ENCODE results near the gene ELAVL1.
"Not testable (repeated sequence)": the region's sequence is repeated elsewhere in the genome, so short reads cannot be mapped to it uniquely, and the experiment has no call there.

The ELAVL1 gene

DNA sequence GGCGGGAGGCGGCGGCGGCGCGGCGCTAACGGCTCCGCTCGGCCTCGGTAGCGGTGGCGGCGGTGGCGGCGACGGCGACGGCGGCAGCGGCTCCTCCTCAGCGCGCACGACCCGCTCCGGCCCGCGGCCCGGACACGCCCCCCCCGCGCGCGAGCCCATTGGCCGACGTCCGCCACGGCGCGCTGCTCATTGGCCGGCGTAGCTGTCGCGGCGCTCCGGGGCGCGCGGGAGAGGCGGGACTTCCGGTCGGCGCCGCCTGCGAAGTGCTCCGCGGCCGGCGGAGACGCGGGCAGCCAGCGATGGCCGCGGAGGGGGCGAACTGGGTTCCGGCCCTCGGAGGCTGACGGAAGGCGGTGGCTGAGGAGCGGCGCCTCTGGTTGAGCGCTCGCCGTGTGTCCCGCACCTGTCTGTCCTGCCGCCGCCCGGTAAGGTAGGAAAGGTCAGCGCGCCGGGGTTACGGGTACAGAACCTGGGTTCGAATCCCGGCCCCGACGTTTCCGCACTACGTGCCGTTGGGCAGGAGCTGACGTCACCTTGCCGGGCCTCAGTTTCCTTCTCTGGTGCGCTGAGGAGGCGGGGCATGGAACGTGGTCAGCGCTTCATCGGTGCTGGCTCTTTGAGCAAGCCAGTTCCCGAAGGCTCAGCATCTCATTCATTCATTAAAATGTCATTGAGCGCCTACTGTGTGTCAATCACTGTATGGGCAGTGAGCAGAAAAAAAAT is at the start of gene ELAVL1:
TSS of gene ELAVL1 (minus strand) at position 108 of the 723 bp plus-strand sequence. CDS start 13,826 bp downstream, outside the sequence.
- DNase-seq = peak; percentile 91

DNA sequence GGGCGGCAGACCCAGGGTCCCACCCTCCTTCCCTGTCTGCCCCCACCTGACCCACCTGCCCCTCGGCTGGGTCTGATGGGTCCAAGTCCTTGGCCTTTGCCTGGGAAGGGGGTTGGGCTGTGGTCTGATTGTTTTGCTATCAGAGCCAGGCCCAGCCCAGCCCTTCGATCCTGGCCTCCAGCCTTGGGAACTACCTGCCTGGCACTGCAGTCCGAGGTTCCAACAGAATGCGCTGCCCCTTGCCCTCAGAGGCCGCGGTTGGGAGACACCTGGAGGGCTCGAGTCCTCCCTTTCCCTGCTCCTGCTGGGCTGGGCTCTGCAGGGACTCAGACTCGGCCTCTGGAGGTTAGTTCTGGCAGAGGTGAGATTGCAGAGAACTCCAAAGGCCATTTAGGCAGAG is 48.7 kb upstream of the ELAVL1 start:
- no peak for DNase-seq

DNA sequence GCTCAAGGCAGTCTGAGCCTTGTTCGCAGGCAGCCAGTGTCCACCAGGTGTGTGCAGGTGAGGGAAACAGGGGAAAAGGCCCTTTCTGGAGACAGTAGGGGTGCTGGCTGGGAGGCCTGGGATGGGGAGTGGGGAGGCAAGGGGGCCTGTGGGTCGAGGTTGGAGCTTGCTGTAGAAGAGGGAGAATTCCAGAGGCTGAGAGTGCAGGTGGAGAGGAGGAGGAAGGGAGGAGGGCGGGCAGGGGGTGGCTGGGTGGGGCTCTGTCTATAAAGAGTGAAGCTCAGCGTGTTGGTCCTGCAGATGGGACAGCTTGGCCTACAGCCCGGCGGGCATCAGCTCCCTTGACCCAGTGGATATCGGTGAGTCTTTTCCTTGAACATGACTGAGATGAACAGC is 47.0 kb upstream of the ELAVL1 start, which contains the start of gene CCL25:
TSS of gene CCL25 (plus strand) at position 297 of the 396 bp plus-strand sequence. CDS start 290 bp downstream, outside the sequence.
- no peak for DNase-seq

DNA sequence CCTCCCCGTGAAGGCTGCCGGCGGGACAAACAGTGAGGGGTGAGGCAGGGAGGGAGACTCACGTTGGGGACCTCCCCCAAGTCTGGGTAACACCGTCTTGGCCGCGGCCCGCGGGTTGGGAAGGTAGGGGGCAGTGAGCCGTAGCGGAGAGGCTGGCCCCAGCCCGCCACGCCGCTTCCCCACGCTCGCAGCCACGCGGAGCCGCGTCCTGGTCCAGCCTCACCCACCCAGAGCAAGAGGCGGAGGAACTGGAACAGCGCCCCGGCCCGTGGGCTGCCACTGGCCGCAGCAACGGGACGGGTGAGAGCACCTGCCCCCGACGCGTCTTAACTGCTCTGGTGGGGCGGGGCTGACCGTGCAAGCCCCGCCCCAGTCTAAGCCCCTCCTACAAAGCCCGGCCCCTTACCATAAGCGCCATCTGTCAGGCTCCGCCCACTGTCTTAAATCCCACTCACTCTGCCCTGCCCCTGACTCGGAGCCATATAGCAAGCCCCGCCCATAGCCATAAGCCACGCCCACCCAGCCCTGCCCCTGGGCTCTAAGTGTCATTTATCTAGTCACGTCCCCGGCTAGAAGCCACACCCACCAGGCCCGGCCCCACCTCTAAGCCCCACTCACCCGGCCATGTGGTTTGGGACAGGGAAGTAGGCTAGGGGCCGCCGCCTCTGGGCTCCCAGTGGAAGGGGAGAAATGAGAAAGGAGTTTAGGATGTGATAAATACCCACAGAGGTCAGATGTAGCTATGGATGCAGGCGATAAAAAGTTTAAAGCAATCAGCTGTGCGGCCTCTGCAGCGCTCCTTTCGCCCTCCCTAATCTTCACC is 45.0 kb upstream of the ELAVL1 start:
- peak; percentile 90 for DNase-seq

DNA sequence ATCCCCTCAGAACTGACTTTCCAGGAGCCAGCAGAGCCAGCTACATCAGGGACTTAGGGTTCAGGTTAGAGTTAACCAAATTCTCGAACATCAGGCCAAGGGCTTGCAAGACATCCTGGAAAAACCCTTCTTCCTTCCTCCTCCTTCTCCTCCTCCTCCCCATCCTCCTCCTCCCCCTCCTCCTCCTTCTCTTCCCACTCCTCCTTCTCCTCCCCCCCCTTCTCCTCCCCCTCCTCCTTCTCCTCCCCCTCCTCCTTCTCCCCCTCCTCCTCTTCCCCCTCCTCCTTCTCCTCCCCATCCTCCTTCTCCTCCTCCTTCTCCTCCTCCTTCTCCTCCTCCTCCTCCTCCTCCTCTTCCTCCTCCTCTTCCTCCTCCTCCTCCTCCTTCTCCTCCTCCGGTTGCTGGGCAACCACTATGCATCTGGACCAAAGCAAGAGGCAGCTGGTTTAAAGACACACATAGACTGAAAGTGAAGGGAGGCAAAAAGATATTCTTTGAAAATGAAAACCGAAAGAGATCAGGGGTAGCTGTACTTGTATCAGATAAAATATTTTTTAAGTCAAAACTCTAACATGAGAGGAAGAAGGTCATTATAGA is 41.2 kb upstream of the ELAVL1 start:
- no peak for DNase-seq

DNA sequence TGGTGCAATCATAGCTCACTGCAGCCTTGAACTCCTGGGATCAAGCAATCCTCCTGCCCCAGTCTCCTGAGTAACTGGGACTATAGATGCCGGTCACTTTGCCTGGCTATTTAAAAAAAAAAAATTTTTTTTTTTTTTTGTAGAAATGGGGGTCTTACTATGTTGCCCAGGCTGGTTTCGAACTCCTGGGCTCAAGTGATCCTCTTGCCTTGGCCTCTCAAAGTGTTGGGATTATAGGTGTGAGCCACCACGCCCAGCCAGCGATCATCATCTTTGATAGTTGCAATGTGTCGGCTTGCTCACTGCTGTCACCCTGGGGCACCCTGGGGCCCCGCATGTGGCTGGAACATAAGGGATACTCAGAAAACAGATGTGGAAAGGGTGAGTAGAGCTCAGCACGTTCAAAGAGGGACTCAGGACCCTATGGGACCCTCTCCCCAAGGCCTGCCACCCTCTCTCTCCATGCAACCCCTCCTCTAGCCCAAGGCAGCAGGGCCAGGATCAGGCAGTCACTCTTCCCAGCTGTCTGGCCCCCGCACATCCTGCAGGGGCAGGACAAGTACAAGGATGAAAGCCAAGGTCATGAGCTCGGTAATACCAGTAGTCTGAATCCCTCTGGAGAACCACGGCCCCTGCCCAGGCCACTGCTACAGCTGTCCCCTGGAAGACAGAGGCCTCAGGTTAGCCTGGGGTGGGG is 40.6 kb upstream of the ELAVL1 start:
- DNase-seq = no peak

DNA sequence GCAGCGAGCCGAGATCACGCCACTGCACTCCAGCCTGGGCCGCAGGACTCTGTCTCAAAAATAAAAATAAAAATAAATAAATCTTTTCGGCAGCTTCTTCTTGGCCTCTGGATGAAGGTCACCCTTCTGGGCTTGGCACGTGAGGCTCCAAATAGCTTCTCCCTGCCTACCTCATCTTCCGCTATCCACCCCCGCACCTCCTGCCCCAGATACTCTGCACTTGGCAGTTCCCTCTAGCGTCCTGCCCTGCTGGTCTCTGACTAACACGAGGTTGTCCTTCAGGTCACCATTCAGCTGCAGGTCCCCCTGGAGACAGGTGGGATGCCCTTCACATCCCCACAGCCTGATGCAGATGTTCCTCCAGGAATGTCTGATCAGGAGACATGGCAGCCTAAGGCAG is 38.6 kb upstream of the ELAVL1 start:
- DNase-seq = no peak

DNA sequence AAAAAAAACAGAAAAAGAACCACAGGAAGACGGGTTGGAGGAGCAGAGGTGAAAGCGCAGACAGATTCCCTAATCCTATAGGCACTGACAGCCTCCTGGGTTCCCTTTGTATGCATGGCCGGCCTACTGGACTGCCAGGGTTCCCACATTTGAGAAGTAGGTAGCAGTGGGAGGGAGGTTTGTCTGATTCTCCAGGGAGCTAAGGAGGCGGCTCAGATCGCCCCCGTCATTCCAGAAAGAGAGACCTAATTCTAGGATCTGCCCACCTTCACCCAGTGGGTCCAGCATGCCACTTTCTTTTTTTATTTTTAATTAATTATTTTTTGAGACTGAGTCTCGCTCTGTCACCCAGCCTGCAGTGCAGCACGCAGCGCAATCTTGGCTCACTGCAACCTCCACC is 37.5 kb upstream of the ELAVL1 start:
- no peak for DNase-seq

DNA sequence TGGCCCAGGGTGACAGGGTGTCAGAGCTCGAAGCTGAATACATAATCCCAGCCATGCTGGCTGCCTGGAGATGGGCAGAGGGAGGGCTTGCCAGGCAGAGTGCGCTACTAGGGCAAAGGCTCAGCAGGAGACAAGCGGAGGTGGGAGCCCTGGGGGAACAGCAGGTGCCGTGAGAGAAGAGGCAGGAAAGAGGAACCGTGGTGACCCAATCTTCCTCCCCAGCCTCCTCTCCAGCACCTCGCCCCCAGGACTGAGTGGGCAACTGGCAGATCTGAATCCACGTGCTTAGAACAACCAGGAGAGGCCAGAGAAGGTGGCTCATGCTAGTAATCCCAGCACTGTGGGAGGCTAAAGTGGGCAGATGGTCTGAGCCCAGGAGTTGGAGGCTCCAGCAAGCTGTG is 36.1 kb upstream of the ELAVL1 start:
- no peak for DNase-seq

DNA sequence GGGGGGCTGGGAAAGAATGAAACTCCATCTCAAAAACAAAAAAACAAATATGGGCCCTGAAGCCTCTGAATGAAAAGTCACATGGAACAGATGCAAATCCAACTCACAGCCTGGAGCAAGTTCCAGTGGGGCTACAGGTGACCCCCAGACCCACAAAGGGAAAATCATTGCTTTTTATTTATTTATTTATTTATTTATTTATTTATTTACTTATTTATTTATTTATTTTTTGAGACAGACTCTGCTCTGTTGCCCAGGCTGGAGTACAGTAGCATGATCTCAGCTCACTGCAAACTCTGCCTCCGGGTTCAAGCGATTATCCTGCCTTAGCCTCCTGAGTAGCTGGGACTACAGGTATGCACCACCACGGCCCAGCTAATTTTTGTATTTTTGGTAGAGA is 33.8 kb upstream of the ELAVL1 start:
- DNase-seq = no peak

DNA sequence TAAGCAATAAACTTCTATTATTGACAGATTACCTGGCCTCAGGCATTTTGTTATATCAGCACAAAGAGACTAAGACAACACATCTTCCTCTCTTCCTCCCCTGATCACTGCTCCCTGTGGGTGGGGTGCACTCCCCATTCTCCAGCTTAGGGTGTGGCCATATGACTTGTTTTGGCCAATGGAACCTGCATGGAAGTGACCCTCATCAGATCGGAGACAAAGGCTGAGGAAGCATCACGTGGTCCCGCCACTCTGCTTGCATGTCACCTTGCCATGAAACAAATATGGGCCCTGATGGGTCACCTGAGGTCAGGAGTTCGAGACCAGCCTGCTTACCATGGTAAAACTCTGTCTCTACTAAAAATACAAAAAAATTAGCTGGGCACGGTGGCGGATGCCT is 33.4 kb upstream of the ELAVL1 start:
- DNase-seq = no peak

DNA sequence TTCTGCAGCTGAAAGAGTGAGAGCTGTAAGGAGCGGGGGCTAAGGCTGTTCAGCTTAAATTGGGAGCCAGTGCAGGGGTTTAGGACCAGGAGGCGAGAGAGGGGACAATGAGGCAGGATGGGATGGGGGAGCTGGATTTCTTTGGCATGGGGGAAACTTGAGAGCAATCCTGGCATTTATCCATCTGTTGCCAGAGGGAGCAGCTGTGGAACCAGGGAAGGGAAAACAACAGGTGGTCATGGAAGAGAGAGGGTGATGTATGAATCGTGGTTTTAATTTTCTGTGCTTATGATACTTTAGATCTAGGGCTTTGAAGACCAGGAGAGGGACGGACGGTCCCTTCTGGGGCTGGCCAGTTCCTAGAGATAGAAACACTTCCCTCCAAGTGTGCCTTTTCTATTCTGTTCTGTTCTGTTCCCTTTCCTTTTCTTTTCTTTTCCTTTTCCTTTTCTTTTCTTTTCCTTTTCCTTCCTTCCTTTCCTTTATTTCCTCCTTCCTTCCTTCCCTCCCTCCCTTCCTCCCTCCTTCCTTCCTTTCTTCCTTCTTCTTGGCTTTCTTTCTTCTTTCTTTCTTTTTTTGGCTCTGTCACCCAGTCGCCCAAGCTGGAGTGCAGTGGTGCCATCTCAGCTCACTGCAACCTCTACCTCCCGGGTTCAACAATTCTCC is 31.1 kb upstream of the ELAVL1 start:
- no peak for DNase-seq

DNA sequence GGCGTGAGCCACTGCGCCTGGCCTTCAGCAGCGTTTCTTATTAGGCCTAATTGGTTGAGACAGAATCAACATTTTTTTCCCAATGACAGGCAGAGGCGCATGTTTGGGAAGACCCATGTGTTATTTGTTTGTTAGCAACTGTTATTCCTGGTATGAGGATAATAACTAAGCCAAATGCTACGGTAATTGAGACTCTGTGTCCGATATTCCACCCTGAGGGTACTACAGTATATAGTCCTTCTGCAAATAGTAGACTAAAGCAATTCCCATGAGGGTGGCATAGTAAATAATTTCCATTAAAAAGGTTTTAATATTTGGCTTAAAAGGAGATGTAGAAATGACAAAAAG is 28.7 kb upstream of the ELAVL1 start:
- DNase-seq = no peak

DNA sequence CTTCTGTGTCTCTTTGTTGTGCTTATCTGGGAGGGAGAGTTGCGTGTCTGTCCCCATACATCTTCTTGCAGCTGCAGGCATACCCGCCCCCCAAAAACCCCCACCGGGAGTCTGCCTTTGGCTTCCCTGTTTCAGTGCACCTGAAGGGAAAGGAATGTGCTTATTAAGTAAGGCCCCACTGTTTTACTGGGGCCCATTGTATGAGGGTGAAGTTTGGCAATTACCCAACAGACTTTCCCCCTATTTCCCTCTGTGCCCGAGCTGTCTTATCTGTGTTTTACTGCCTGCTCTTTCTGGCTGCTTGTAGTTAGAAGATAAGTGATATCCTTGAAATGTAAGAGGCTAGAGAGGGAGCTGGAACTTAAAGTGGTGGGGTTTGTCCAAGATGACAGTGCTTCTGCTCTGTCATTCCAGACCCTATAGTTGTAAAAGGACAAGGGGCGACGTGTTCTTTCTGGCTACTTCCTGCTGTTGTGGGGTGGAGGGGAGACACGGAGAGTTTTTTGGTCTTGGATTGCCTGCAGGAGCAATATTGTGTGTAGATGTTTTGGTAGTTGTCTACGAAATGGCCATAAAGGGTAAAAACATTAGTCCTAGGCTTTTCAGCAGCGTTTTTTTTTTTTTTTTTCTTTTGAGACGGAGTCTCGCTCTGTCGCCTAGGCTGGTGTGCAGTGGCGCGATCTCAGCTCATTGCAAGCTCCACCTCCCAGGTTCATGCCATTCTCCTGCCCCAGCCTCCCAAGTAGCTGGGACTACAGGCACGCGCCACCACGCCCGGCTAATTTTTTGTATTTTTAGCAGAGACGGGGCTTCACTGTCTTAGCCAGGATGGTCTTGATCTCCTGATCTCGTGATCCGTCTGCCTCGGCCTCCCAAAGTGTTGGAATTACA is 28.1 kb upstream of the ELAVL1 start:
- DNase-seq = not testable (repeated sequence)

DNA sequence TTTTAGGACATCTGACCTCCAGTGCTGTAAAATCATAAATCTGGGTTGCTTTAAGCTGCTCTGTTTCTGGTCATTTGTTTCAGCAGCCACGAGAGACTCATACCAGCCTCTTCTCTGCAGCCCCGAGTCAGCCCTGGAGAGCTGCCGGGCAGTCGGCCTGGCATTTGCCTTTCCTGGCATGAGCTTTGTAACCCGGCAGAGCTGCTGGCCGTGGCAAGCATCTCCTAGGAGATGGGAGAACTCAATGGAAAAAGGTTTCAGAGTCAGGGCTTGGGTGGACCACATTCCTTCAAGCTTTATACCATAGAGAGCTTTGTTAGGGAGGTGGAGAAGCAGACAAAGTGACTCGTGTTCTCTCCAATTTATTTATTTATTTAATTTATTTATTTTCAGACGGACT is 25.5 kb upstream of the ELAVL1 start:
- DNase-seq = no peak

DNA sequence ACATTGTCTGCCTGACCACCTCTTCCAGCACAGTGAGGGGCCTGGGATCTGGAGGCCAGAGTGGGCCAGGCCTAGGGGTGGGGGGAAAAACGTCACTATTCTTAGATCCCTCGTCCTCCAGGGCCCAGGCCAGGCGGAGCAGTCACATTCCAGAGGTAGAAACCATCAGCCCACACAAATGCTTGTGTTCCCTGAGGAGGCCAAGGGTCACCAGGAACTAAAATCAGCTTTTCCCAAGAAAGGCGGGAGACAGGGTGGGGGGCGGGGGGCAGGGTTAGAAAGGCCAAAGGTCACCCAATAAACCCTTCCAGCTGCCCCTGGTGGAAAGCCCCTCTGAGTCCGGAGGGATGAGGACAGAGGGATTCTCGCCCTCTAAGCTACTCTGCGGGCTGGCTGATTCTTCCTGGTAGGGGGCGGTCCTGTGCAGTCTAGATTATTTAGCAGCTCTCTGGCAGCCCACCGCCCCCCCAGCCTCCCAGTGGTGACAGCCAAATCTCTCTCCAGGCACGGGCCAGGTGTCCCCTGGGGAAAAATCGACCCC is 23.6 kb upstream of the ELAVL1 start:
- no peak for DNase-seq

DNA sequence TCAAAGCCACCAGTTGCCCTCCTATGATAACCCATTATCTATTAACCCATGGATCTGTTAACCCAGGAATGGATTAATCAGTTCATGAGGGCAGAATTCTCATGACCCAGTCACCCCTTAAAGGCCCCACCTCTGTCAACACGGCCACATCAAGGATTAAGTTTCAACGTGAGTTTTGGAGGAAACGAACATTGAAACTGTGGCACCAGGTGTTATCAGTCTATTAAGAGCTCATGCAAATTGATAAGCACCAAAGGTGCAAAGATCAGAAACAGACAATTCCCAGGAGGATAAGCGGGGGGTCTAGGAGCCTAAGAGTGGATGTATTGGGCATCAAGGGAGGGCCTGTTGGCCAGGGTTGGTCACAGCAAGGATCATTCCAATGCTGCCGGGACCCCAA is 19.9 kb upstream of the ELAVL1 start:
- no peak for DNase-seq

DNA sequence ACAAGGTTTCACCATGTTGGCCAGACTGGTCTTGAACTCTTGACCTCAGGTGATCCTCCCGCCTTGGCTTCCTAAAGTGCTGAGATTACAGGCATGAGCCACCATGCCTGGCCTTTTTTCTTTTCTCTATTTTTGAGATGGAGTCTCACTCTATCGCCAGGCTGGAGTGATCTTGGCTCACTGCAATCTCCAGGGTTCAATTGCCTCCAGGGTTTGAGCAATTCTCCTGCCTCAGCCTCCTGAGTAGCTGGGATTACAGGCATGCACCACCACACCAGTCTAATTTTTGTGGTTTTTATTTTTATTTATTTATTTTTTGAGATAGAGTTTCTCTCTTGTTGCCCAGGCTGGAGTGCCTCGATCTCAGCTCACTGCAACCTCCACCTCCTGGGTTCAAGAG is 18.8 kb upstream of the ELAVL1 start:
- DNase-seq = not testable (repeated sequence)

DNA sequence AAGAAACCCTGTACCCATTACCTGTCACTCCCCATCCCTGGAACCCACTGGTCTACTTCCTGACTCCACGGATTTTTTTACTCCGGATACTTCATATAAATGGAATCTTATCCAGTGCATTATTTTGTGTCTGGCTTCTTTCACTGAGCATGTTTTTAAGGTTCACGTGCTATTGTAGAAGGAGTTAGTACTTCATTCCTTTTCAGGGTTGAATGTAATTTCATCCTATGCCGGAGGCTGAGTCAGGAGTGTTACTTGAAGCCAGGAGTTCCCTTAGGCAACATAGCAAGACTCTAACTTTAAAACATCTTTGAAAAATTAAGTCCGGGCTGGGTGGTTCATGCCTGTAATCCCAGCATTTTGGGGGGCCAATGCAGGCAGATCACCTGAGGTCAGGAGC is 17.9 kb upstream of the ELAVL1 start:
- DNase-seq = no peak

DNA sequence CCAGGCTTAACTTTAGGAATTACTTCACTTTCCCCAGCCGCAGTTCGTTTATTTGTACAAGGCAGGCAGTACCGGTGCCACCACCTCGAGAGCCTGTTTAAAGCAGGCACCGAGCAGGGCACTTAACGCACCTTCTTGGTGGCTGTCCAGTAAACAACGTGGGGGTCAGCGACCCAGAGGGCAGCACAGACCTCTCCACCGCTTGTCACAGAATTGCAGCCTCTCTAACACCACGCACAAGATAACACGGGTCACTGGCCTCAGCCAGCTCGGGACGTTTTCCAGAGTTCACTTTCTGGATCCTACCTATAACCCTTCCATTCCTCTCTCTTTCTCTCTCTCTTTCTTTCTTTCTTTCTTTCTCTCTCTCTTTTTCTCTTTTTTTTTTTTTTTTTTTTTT is 16.8 kb upstream of the ELAVL1 start:
- no peak for DNase-seq

DNA sequence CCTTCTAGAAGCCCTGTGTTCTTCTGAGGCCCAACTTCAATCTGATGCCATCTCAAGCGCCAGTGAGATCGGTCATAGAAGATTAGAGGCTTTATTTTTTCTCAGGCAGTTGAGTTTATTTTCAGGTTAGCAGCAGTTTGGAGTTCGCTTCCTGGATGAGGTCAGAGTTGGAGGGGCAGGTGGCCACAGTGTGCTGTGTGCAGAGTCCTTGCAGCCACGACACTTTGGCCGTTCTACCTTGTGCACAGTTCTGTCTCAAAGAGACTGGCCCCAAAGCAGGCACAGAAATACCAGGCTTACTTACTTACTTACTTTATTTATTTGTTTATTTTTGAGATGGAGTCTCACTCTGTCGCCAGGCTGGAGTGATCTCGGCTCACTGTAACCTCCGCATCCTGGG is 15.9 kb upstream of the ELAVL1 start:
- no peak for DNase-seq

Measured in CD4-positive, alpha-beta T cell treated with Interleukin-6 for 4 hours (primary cell).